HG03521 (cell line): Measurements from ENCODE around the gene AKAP12.
"Not testable (repeated sequence)": the region's sequence is repeated elsewhere in the genome, so short reads cannot be mapped to it uniquely, and the experiment has no call there.

Experiments used
- ATAC-seq: cut with Tn5 transposase; IDR thresholded peaks from one replicate; pipeline ENCODE4 v1.9.1; 2021; ENCODE audit warnings: mild to moderate bottlenecking, moderate library complexity; ENCODE audit not compliant: unreplicated experiment

The AKAP12 gene

DNA sequence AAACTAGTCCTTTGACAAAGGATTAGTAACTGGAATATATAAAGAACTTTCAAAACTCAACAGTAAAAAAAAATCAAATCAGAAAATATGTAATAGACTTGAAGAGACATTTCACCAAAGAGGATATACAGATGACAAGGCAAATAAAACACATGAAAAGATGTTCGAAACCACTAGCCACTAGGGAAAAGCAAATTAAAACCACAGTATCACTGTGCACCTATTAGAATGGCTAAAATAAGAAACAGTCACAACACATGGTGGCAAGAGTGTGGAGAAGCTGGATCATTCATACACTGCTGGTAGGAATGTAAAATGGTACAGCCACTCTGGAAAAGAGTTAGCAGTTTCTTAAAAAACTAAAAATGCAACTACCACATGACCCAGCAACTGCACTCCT lies 136.7 kb downstream of the AKAP12 start:
- ATAC-seq: no peak

DNA sequence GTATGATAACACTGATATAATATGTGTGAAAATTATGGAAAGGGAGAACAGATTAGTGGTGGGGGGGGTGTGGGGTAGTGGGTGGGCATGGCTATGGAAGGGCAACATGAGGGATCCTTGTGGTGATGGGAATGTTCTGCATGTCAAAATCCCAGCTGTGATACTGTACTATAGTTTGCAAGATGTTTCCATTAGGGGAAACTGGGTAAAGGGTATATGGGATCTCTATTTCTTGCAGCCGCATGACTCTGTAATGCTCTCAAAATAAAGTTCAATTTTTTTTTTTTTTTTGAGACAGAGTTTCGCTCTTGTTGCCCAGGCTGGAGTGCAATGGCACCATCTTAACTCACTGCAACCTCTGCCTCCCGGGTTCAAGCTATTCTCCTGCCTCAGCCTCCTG lies 137.3 kb downstream of the AKAP12 start:
- no peak for ATAC-seq

DNA sequence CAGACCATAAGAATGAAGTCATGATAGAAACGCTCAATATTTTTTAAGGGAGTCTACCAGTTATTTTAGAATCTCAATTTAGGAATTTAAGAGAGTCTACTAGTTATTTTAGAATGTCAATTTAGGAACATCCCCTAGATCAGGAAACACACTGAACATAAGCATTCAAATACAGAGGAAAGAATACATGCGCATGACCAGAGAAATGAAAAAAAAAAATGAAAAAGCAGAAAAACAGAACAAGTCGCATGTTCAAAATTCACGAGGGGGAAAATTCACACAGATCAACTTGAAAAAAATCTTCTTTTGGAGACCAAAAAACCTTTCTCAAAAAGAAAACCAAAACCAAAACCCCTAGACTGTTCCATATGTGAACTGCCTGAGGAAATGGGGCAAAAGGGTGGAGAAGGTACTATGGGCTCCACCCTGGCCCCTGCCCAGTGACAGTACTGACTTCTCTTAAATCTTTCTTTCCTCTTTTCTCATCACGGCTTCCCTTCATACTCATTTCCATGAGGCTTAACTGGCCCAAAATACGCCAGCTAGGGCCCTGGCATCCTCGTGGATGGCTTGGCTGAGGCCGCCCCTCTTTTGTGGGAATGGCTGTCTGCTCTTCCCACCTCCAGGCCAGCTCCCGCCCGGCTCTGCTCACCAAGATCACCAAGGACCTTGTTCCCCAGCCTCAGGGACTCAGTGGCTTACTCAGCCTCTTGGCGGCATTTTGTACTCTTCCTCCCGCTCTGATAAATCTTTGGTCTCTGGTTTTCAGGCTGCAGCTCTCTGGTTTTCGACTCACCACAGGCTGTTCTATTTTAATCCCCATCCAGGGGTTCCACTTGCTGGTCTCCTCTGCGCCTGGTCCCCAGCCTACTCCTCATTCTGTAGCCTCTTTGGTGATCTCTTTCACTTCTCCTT lies 140.4 kb downstream of the AKAP12 start:
- ATAC-seq: no peak

DNA sequence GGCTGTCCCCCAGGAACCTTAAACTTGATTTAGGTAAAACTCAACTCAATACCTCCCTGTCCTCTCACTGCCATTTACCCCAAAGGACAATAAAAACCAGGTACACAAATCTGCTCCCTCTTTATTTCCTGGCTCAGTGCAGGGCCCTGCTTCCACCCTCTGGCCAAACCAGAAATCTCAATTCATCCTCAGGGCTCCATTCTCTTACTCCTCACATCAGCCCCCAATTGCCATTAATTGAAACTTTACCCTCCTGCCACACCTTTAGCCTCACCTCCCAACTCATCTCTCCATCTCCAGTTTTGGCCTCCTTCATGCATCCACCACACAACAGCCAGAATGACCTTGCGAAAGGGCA lies 141.1 kb downstream of the AKAP12 start:
- ATAC-seq: no peak

DNA sequence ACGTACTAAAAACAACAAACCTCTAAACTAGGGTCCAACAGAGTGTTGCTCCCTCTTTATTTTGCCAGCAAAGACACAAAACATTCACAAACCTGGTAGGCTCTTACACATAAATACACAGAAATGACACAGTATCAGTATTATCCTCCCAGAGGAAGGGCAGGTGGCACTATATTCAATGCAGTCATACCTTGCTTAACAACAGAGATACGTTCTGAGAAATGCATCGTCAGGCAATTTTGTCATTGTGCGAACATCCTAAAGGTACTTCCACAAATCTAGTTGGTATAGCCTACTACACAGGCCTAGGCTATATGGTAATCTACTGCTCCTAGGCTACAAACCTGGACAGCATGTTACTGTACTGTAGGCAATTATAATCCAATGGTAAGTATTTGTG lies 142.0 kb downstream of the AKAP12 start:
- ATAC-seq: no peak

DNA sequence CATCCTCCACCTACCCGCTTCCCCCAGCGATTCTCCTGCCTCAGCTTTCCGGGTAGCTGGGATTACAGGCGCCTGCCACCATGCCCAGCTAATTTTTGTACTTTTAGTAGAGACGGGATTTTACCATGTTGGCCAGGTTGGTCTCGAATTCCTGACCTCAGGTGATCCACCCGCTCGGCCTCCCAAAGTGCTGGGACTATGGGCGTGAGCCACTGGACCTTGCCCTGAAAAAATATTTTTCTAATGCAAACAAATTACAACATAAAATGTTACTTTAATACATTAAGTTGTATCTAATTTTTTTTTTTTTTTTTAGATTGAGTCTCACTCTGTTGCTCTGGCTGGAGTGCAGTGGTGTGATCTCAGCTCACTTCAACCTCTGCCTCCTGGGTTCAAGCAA lies 142.9 kb downstream of the AKAP12 start:
- ATAC-seq: not testable (repeated sequence)

DNA sequence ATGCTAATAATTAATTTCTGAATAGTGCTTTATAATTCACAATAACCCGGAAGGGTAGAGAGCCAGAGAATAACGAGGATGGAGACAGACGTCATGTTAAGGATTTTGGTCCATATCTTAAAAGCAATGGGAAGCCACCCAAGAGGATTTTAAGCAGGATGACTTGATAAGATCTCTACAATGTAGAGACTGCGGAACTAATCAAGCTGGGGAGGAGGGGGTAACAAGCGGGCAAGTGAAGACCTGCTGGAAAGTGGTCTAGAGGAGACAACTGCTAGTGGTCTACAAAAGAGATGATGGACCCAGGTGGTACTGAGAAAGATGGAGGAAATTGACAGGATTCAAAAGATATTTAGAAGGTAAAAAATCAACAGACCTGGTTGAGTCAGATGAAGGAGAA lies 144.4 kb downstream of the AKAP12 start:
- ATAC-seq: no peak

DNA sequence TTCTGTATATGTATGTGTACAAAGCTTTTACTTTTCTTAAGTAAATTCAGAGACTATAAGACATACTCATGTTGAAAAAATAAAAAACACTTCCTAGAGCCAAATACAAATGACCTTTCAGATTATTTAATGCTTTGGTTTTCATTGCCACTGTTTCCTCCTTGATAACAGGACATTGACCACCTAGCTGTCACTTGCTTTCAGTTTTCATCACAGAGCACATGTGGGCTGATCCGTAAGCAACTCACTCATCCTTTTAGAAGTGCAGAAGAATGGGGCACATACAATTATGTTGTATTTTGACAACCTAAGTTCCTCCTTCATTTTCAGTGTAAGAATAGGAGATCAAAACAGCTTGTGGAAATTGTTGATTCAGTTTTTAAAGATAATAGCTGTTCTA lies 145.4 kb downstream of the AKAP12 start:
- no peak for ATAC-seq

DNA sequence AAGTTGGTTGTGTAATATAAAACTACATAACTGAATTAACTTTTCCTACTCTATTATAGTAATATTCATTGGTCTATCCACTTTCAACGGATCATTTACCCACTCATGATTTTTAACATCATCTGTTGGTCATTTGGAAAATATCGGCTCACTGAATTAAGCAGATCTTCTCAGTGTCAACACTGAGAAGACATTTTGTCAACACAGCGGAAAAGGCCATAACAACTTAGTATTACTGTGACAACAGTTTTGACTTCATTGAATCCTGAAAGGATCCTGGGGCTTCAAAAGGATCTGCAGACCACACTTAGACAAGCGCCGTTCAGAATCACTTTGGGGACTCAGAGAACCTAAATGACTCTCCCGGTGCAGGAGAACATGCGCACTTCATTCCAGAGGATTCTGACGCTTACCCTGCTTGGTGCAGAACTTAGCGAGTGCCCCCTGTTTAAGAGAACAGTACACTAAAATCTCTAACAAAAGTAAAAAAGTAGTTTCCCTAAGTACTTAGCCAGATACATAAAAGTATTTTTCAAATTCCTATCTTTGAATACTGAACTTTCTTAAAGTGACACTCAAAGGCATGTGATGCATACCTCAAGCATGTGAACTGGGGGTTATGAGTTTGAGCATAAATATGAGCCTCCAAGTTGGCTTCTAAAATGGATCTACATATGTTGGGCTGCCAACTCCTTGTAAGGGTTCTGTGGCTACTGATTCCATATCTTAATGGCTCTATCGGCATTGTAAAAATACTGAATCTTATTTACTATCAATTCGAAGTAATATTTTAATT lies 147.6 kb downstream of the AKAP12 start:
- ATAC-seq: no peak

DNA sequence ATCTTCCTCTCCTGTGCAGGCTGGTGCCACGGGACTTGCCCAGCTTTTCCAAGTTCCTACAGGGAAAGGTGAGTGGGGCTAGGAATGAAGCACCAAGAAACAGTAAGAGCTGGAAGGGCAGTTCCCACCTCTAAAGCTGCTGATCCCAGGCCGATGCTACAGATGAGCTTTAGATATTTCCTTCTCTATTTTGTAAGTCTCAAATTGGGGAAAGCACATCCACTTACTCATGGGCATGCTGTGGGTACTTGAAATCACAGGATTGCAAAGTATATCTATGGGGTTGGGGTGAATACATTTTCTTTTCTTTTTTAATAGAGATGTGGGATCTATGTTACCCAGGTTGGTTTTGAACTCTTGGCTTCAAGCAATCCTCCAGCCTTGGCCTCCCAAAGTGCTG lies 148.5 kb downstream of the AKAP12 start:
- no peak for ATAC-seq

DNA sequence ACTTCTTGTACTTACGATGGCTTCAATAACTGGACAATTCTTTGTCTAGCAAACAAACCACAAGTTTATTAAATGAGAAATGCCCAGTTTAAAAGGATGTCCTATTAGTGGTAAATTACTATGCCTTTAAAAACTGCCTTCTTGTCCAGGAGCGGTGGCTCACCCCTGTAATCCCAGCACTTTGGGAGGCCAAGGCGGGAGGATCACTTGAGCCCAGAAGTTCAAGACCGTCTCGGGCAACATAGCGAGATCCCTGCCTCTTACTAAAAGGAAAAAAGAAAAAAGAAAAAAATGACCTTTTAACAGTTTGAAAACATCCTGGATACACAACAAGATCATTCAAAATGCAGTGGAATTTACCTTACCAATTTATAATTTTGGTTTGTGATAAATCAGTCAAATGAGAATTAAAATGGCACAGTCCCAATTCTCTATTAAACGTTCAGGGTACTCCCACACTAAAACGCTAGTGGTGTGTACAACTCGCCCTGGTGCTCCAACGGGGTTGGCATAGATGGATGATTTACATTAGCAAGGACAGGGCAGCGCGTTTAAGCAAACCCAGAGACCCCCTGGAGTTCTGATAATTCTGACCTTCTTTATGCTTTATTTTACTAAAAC lies 149.3 kb downstream of the AKAP12 start:
- no peak for ATAC-seq

DNA sequence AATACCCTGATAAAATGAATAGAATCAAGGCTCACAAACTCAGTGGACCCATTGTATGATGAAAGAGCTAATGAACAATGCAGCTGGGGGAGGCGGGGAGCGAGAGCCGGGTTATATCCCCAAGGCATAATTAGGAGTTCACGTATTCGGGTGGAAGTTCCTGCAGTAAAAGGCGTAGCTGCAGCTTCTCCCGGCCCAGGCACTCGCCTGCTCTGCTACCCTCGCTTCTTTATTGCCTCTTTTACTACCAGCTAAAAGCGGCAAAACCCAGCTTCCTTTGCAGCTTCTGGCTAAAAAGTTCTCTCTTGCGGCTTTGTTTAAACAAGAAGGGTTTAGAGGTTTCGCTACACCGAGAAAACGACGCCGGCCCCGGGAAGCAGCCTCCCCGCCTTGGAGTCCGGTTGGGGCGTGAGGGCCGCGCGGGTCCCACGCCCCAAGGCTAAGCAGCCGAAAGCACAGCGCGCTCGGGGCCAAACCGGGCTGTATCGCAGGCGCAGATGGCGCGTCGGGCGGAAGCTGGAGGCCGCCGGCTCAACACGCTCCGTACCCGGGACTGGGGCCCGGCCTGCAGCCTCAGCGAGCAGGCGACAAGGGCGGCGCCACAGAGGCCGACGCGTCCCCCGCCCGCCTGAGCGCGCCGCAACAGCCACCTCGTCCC lies 150.0 kb downstream of the AKAP12 start:
- peak; percentile 66 for ATAC-seq

DNA sequence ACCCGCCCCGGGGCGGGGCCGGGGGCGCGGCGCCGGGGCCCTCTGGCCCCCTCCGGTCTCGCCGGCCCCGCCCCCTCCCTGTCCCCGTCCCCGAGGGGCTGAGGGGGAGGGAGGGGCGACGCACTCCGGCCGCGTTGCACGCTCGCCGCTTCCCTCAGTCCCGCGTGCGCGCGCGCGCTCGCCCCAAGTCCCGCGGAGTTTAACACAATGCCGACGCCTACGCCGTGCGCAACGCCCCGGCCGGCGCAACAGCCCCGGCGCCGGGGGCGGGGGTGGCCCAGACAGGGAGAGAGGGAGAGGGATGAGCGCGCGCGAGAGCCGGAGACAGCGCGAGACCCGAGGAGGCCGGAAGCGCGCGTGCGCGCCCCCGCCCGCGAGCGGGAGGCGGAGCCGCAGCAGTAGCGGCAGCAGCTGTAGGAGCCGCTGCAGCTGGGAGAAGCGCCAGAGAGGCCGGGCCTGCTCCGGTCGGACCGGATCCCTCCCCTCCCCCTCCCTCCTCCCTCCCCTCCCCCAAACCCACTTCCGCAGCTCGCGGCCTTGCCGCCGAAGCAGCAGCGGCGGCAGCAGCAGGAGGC lies 150.6 kb downstream of the AKAP12 start:
- peak; percentile 69 for ATAC-seq

DNA sequence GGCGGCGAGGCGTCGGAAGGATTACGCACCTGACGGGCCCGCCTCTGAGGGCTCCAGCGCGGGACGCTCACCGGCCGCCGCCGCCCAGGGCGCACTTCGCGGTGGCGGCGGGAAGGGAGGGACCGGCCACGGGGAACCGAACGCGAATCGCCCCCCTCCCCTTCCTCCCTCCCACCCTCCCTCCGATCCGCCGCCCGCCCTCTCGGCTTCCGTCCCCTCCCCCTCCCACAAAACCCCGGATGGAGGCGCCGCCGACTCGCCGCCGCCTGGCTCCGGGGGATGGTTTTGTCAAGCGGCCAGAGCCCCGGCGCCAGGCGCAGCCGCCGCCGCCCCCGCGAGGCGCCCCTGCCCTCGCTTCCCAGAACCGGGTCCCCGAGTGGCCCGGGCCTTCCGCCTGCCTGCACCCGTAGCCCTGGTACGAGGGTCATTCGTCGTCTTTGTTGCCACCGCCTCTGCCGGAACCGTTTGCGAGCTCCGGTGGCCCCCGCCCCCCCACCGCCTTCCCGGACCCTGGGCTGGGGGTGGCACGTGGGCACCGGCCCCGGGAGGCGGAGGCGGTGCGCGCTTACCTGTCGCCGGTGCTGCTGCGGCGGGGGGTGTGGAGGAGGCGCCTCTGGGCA lies 151.2 kb downstream of the AKAP12 start:
- ATAC-seq: peak; percentile 8

DNA sequence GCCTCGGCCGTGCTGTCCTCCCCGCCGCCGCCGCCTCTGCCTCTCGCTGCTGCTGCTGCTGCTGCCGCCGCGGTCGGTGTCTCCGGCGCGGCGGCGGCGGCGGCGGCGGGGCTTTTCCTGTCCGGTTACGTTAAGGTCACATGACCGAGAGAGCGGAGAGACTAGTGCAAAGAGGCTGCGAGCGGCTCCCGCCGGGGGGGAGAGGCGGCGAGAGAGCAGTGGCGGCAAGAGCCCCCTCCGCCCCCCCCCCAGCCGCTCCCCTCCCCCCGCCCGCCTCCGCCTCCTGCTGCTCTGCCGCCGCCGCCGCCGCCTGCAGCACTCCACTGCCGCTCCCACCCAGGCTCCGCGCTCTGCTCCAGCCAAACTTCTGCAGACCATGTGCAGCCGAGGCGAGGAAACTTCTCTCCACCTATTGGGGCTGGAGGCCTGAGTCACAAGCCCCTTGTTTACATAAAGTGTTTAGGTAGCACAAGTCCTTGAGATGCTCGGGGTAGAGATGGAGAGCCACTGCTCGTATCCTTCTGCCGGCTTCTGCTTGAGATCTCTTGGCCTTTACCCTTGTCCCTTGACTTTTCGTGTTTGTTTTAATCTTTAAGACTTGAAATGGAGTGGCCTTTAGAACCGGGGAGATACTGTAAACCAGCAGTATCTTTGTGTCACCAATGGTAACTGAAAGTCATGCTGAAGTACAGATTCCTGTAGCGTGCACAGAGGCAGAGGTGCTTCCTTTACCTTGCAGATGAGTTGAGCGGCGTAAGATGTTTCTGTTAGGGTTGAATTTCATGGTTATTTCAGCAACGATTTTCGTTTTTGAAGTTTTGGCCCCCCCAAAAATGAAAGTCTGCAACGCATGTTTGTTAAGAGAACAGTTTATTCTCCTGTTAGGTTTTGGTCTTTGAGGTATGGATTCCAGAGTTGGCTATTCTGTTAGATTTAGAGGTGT lies 152.0 kb downstream of the AKAP12 start, which contains the start of gene ZBTB2:
Gene ZBTB2, minus strand, starts transcription at position 89 of the 943 bp plus-strand sequence. CDS start 17,922 bp downstream, outside the sequence.
- ATAC-seq: peak; percentile 7

DNA sequence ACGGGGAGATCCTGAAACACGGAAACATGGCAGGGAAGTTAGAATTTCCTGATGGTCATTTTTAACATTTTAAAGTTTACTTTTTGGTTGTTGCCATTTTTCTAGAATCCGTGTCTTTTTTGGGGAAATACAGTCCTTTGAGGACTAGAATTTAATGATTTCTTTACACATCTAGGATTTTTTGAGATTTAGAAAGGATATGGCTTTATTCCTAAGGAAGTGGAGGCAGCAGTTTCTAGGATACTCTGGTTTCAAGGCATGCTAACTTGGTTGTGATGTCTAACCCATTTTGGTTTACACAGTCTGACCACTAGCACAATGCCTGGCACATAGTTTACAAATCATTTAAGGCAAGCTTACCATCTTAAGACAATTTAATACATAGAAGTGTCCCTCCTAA lies 152.7 kb downstream of the AKAP12 start:
- no peak for ATAC-seq

DNA sequence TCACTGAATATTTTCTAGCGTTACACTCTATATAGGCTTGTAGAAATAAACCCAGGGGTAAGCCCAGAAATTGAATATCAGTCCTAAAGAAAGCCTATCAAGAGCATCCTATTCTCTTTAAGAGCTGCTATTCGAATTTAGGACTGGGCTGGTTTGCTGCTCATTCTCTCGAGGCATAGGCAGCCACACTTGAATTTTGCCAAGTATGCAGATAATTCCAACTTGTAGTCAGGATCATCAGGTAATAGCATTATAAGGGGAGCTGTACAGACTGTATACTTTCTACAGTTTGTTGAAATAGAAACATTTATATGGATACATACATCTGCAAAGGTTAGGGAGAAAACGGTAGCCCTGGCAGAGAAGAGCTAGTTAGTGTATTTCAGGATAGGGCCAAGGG lies 153.6 kb downstream of the AKAP12 start:
- no peak for ATAC-seq

DNA sequence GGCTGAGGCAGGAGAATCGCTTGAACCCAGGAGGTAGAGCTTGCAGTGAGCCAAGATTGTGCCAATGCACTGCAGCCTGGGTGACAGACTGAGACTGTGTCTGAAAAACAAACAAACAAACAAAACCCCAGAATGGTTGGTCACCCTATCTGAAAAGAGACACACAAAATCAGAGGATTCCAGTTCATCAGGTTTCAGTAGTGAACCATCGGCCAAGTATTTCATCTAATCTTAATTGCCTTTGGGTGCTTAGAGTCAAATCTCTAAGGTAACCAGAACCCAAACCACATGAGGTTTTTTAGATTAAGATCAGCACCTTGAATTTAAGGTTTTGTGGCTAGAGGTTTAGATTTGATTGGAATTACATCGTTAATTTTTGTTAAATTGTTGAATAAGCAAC lies 159.9 kb downstream of the AKAP12 start:
- no peak for ATAC-seq

DNA sequence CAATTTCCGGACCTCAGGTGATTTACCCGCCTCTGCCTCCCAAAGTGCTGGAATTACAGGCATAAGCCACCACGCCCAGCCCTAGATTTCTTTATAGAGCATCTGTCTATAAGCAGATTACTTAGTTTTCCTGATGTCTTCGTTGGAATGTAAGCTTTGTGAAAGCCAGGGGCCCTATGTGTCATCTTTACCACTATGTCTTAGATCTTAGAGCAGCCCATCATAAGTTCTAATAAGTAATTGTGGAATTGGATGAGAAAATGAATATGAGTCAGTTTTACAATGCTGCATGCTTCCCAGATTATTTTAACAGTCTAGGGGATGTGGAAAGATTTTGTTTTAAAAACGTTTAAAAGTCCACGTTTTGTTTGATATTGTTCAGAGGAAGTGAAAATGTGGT lies 160.7 kb downstream of the AKAP12 start:
- ATAC-seq: no peak
